NCI-H2196 (cell line): ENCODE data around the gene MED10.

Experiments used
- DNase-seq: peaks from one replicate; lab custom pipeline; 2025; ENCODE audit not compliant: unreplicated experiment; lab: John Stamatoyannopoulos, UW

MED10 gene

DNA sequence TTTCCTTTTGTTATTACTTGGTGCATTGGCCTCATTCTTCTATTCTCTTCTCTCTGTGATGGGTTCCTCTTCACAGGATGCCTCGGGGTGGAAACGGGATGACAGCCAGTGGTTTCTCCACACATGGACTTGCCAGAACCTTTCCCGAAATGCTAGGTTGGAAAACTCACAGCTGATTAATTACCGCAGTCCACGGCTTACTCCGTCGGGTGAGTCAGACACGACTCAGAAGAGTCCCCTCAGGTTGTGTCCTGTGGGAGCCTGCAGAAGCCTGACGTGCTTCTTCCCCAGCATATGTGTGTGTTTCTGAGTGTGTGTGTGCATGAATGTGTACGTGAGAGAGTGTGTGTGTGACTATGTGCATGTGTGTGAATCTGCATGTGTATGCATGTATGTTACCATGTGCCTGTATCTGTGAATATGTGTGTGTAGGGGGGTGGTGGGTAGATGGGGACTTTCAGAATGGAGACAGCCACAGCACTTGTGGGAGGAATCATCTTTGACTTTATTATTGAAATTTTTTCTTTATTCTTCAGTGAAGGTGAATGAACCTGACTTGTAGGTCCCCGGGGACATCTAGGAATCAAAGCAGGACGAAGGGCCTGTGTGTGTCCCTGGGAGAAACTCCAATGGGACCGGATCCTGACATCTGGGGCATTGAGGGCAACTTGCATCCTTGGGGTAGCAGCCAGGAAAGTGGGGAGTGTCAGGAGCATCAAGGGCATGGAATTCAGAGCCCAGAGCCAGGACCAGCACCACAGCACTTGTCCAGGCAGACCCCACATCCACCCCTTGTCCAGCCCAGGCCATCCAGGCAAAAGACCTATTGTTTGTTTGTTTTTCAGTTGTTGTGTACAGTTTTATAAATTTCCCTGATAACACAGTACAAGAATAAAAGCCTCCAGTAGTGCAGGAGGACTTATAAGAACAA, 21.9 kb upstream of the MED10 start:
- DNase-seq, result no peak

GRCh38 chr5:6398570-6399230, 20.4 kb upstream of the MED10 start:
- DNase-seq, result no peak

- no peak for DNase-seq
Observed at GRCh38 chr5:6397536-6398269, 19.4 kb upstream of the MED10 start.

DNA sequence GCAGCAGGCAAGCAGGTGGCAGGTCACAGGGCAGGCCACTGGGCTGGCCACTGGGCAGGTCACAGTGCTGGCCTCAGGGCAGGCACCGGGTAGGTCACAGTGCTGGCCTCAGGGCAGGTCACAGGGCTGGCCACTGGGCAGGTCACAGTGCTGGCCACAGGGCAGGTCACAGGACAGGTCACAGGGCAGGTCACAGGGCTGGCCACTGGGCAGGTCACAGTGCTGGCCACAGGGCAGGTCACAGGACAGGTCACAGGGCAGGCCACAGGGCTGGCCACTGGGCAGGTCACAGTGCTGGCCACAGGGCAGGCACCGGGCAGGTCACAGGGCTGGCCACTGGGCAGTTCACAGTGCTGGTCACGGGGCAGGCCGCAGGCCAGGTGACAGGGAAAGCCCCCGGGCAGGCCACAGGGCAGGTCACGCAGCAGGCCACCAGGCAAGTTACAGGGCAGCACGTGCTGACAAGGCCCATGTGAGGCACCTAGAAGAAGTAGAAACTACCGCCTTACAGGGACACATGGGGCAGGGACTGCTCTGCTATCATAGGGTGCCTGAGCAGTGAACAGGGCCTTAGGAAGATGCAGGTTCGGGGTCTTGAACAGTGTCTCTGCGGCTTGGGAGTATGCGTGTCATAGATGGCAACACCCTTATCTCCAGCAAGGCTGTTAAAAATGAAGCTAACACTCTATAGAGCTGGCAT, 18.6 kb upstream of the MED10 start:
- DNase-seq, result no peak

GRCh38 chr5:6396043-6396442, 17.7 kb upstream of the MED10 start:
- DNase-seq, result no peak

GRCh38 chr5:6395621-6396020, 17.3 kb upstream of the MED10 start:
- no peak for DNase-seq

DNA sequence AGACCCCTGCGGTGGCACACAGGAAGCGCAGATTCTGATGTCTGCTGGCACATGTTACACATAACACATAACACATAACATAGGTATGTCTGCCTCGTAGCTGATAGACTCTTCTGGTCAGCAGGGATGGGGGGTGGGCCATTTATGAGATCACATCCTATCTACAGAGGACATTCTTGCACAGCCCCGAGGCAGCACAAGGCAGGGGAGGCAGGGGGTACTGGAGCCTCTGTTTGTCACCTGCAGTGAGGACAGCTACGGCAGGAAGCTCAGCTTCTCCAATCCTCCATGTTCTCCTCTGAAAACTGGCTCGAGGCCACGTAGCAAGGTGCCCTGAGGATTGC, 16.7 kb upstream of the MED10 start:
- DNase-seq, result no peak

- no peak for DNase-seq
Observed at GRCh38 chr5:6394429-6395101, 16.2 kb upstream of the MED10 start.

DNA sequence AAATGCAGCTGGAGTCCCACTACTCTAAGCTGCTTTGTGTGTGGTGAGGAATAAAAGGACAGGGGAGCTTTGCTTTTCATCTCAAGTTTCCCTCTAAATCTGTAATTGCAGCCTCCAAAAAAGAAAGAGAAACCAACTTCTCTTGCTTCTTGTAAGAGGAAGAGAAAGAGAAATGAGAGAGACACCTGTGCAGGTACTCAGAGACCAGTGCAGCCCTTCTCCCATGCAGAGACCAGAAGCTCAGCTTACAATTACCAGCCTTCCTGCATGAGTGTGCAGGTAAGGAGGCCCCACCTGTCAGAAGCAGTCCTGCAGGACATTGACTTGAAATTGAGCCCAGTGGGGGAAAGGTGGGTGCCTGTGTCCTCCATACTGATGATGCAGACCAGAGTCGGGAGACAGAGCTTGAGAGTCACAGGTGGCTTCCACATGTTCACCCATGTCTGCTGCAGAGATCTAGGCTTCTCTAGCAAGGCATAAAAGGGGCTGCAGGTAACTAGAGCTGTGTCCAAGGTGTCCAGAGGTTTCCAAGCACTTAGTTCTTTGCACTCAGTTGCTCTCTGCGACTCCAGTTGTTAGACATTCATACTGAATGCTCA, 15.3 kb upstream of the MED10 start:
- DNase-seq, result no peak

DNA sequence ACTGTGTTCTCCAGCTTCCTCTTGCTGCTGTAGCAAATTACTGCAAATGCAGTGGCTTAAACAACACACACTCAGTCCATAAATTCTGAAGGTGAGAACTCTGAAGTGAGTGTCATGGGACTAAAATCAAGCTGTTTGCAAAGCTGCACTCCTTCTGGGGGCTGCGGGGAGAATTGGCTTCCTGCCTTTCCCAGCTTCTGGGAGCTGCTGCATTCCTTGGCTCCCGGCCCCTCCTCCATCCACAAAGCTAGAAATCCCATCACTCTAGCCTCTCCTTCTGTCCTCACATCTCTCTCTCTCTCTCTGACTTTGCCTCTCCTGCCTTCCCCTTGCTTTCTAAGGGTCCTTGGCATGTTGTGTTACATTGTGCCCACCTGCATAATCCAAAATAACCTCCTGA, 14.2 kb upstream of the MED10 start:
- DNase-seq, result no peak

- no peak for DNase-seq
Observed at GRCh38 chr5:6391151-6391550, 12.8 kb upstream of the MED10 start.

DNA sequence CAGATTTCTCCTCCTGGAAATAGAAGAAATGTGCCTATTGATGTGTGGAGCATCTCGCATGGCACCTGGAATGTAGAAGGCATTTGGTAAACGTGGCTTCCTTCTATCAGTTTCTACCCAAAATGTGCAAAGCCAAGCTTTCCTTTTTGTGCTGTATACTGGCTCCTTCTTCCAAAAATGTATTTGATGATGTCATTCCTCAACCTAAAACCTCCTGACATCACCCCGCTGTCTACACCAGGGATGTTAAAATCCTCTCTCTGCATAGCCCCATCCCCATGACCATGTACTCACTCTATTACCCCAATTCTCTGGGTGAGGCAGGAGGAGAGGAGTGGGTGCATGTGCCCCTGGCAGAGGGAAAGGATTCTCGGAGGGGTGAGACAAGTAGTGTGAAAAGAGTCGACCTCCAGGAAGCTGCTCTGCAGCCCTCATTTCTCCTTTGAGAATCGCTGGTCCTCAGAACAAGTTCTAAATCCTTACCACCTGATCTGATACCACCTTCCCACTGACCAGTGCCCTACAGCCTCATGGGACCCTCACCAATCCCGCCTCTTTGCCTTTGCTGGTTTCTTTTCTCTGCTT, 11.7 kb upstream of the MED10 start:
- DNase-seq, result no peak

DNA sequence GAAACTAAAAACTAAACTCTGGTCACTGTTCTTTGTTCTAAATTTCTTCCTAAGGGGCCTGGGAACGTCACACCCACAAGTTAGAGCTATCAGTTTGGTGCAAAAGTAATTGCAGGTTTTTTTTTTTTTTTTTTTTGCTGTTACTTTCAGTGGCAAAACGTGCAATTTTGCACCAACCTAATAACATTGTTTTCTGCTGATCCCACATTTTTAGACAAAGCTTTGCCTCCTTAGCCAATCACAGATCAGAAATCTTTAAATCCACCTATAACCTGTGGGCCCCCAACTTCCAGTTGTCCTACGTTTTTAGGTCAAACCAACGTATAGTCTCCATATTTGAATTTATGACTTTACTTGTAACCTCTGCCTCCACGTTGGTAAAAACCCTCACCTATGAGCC, 11.1 kb upstream of the MED10 start:
- DNase-seq, result no peak

DNA sequence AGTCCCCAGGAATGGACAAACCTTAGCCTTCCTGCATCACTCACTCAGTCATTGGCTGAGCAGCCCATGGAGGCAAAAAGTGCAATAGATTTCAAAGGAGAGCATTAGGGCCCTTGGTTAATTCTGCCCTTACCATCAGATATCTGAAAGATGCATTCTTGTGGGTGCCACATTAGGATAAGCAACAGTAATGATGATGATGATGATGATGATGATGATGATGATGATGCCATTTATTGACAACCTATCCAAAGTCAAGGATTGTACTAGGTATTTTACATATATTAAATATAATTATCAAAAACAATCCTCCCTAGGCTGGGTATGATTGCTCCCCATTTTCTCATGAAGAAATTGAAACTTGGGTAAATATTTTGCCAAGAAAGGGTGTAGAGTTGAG, 9.6 kb upstream of the MED10 start:
- DNase-seq, result no peak

GRCh38 chr5:6386271-6386670, 7.9 kb upstream of the MED10 start:
- no peak for DNase-seq

DNA sequence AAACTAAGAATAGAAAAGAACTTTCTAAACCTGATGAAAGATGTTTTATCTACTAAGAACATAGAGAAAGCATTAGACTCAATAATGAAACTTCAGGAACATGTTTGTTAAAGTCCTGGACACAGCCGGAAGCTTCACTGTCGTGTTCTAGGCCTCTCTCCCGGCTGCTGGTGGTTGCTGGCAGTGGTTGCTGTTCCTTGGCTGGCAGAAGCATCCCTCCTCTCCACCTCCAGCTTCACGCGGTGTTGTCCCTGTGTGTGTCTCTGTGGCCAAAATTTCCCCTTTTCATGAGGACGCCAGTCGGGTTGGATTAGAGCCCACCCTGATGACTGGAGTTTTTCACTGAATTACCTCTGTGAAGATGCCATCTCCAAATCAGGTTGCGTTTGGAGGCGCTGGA, 6.5 kb upstream of the MED10 start:
- no peak for DNase-seq

DNA sequence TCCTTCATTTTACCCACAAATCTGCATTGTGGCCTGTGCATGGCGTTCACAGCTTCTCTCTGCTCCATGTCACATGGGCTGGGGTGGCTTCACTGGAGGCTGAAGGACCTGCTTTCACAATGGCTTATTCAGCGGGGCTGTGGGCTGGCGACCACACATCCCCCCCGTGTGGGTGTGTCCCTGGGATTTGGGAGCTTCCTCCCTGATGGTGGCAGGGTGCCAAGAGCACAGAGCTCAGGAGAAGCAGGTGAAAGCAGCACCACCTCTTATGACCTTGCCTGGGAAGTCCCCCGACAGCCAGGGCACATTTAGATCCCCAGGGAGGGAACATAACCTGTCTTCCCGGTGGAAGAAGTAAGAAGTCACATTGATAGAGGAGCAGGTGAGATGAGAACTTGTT, 5.0 kb upstream of the MED10 start:
- peak; percentile 16 for DNase-seq

GRCh38 chr5:6379246-6379645, 899 bp upstream of the MED10 start:
- no peak for DNase-seq

DNA sequence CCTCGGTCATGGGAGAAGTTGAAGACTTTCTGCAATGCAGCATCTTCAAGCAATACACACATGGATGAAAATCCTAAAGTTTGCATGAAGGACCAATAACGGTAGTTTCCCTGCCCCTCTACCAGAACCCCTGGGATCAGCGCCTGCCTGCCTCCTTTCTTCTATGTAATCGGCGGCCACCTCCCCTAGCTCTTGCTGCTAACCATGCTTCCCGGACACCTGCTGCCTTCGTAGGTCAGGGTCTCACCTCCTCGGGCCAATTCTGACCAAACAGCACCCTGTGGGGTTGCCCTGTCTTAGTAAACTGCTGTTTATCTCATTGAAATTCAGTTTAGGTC, 388 bp upstream of the MED10 start:
- peak; percentile 50 for DNase-seq

- DNase-seq, result no peak
Observed at GRCh38 chr5:6377582-6377904, 804 bp downstream of the MED10 start.
